ENCODE results near the gene RASSF8.
A peak's percentile ranks its signal among the peaks of the same experiment; 100 is the strongest.

The RASSF8 gene

GRCh38 chr12:26080911-26081310, 122.4 kb downstream of the RASSF8 start:
- Histone ChIP-seq H3K9me3 (no peaks in the 10 kb centered on the region), H3K27me3 (ENCODE audit: low read depth) (no peaks in the 10 kb centered on the region), H3K36me3 (replicated peaks) (no peaks in the 10 kb centered on the region), H3K4me3 (no peak overlapping the region), H3K4me1 (no peaks in the 10 kb centered on the region)
- in situ Hi-C loops (cut with MboI; ENCODE audit: low sequenced_read_pairs): no loop called here
- DNase-seq (ENCODE audit: low spot score in 2 of 2): no peak

- Histone ChIP-seq H3K4me3 (no peak overlapping the region), H3K4me1 (no peaks in the 10 kb centered on the region), H3K36me3 (replicated peaks) (no peaks in the 10 kb centered on the region), H3K9me3 (no peaks in the 10 kb centered on the region), H3K27me3 (ENCODE audit: low read depth) (no peaks in the 10 kb centered on the region)
- no peak for DNase-seq (ENCODE audit: low spot score in 2 of 2)
- in situ Hi-C loops (cut with MboI; ENCODE audit: low sequenced_read_pairs): no loop called here
Observed at GRCh38 chr12:26086936-26087335, 128.5 kb downstream of the RASSF8 start.

GRCh38 chr12:26088998-26089397, 130.5 kb downstream of the RASSF8 start:
- Histone ChIP-seq H3K27me3 (ENCODE audit: low read depth) (no peaks in the 10 kb centered on the region), H3K36me3 (replicated peaks) (no peaks in the 10 kb centered on the region), H3K4me3 (no peak overlapping the region), H3K4me1 (peaks cover 3% of the 10 kb centered on the region; the same call in 1 of the 2 replicates), H3K9me3 (no peaks in the 10 kb centered on the region)
- in situ Hi-C loops (cut with MboI; ENCODE audit: low sequenced_read_pairs): no loop called here
- no peak for DNase-seq (ENCODE audit: low spot score in 2 of 2)

- H3K4me3 ChIP-seq: no peak overlapping the region
- DNase-seq (ENCODE audit: low spot score in 2 of 2): no peak
- H3K9me3 ChIP-seq: no peaks in the 10 kb centered on the region
- H3K36me3 ChIP-seq (replicated peaks): no peaks in the 10 kb centered on the region
- H3K27me3 ChIP-seq (ENCODE audit: low read depth): no peaks in the 10 kb centered on the region
- H3K4me1 ChIP-seq: peaks cover 3% of the 10 kb centered on the region; the same call in 1 of the 2 replicates
- in situ Hi-C loops (cut with MboI; ENCODE audit: low sequenced_read_pairs): no loop called here
Observed at GRCh38 chr12:26090836-26091510, 132.5 kb downstream of the RASSF8 start.

- in situ Hi-C loops (cut with MboI; ENCODE audit: low sequenced_read_pairs): no loop called here
- Histone ChIP-seq H3K4me1 (peaks cover 3% of the 10 kb centered on the region; the same call in 1 of the 2 replicates), H3K9me3 (no peaks in the 10 kb centered on the region), H3K36me3 (replicated peaks) (no peaks in the 10 kb centered on the region), H3K4me3 (no peak overlapping the region), H3K27me3 (ENCODE audit: low read depth) (no peaks in the 10 kb centered on the region)
- DNase-seq (ENCODE audit: low spot score in 2 of 2): no peak
Observed at GRCh38 chr12:26091822-26092221, 133.3 kb downstream of the RASSF8 start.

- Histone ChIP-seq H3K36me3 (replicated peaks) (no peaks in the 10 kb centered on the region), H3K9me3 (no peaks in the 10 kb centered on the region), H3K27me3 (ENCODE audit: low read depth) (no peaks in the 10 kb centered on the region), H3K4me3 (no peak overlapping the region), H3K4me1 (peaks cover 3% of the 10 kb centered on the region; the same call in 1 of the 2 replicates)
- DNase-seq (ENCODE audit: low spot score in 2 of 2): no peak
- in situ Hi-C loops (cut with MboI; ENCODE audit: low sequenced_read_pairs): no loop called here
Observed at GRCh38 chr12:26092346-26093105, 134.0 kb downstream of the RASSF8 start.

- no peaks in the 10 kb centered on the region for H3K9me3 ChIP-seq
- in situ Hi-C loops (cut with MboI; ENCODE audit: low sequenced_read_pairs): no loop called here
- DNase-seq (ENCODE audit: low spot score in 2 of 2): no peak
- H3K4me1 ChIP-seq: peaks cover 3% of the 10 kb centered on the region; the same call in 1 of the 2 replicates
- no peaks in the 10 kb centered on the region for H3K36me3 ChIP-seq (replicated peaks)
- no peak overlapping the region for H3K4me3 ChIP-seq
- no peaks in the 10 kb centered on the region for H3K27me3 ChIP-seq (ENCODE audit: low read depth)
Observed at GRCh38 chr12:26095186-26095585, 136.7 kb downstream of the RASSF8 start.

GRCh38 chr12:26096036-26096435, 137.6 kb downstream of the RASSF8 start:
- DNase-seq (ENCODE audit: low spot score in 2 of 2): no peak
- H3K4me1 ChIP-seq: peaks cover 3% of the 10 kb centered on the region; the same call in 1 of the 2 replicates
- H3K27me3 ChIP-seq (ENCODE audit: low read depth): 0 out of 2 replicates have a peak, but pooled peaks cover 2% of the 10 kb centered on the region
- no peaks in the 10 kb centered on the region for H3K9me3 ChIP-seq
- H3K4me3 ChIP-seq: no peak overlapping the region
- in situ Hi-C loops (cut with MboI; ENCODE audit: low sequenced_read_pairs): no loop called here
- no peaks in the 10 kb centered on the region for H3K36me3 ChIP-seq (replicated peaks)

- Histone ChIP-seq H3K4me3 (no peak overlapping the region), H3K9me3 (no peaks in the 10 kb centered on the region), H3K4me1 (peaks cover 3% of the 10 kb centered on the region; the same call in 1 of the 2 replicates), H3K27me3 (ENCODE audit: low read depth) (0 out of 2 replicates have a peak, but pooled peaks cover 2% of the 10 kb centered on the region), H3K36me3 (replicated peaks) (no peaks in the 10 kb centered on the region)
- DNase-seq (ENCODE audit: low spot score in 2 of 2): peak; percentile 64 to 78
- in situ Hi-C loops (cut with MboI; ENCODE audit: low sequenced_read_pairs): no loop called here
Observed at GRCh38 chr12:26097046-26097878, 138.8 kb downstream of the RASSF8 start.

GRCh38 chr12:26100666-26101349, 142.3 kb downstream of the RASSF8 start:
- DNase-seq (ENCODE audit: low spot score in 2 of 2): no peak
- in situ Hi-C loops (cut with MboI; ENCODE audit: low sequenced_read_pairs): loop anchor here (25.0 kb wide), 1 partner anchor 536 kb away; no protein-coding TSS in a partner anchor
- Histone ChIP-seq H3K27me3 (ENCODE audit: low read depth) (0 out of 2 replicates have a peak, but pooled peaks cover 2% of the 10 kb centered on the region), H3K4me1 (no peaks in the 10 kb centered on the region), H3K9me3 (no peaks in the 10 kb centered on the region), H3K36me3 (replicated peaks) (no peaks in the 10 kb centered on the region), H3K4me3 (no peak overlapping the region)

GRCh38 chr12:26101350-26101734, 142.9 kb downstream of the RASSF8 start:
- 0 out of 2 replicates have a peak, but pooled peaks cover 2% of the 10 kb centered on the region for H3K27me3 ChIP-seq (ENCODE audit: low read depth)
- no peak for DNase-seq (ENCODE audit: low spot score in 2 of 2)
- in situ Hi-C loops (cut with MboI; ENCODE audit: low sequenced_read_pairs): loop anchor here (25.0 kb wide), 1 partner anchor 536 kb away; no protein-coding TSS in a partner anchor

GRCh38 chr12:26101763-26102162, 143.3 kb downstream of the RASSF8 start:
- no peak for DNase-seq (ENCODE audit: low spot score in 2 of 2)
- no peak overlapping the region for H3K4me3 ChIP-seq
- H3K27me3 ChIP-seq (ENCODE audit: low read depth): 0 out of 2 replicates have a peak, but pooled peaks cover 2% of the 10 kb centered on the region
- H3K36me3 ChIP-seq (replicated peaks): no peaks in the 10 kb centered on the region
- H3K4me1 ChIP-seq: no peaks in the 10 kb centered on the region
- H3K9me3 ChIP-seq: no peaks in the 10 kb centered on the region
- in situ Hi-C loops (cut with MboI; ENCODE audit: low sequenced_read_pairs): loop anchor here (25.0 kb wide), 1 partner anchor 536 kb away; no protein-coding TSS in a partner anchor

More at GRCh38 chr12:26101350-26101734, 142.9 kb downstream of the RASSF8 start:
- Histone ChIP-seq H3K4me1 (no peaks in the 10 kb centered on the region), H3K36me3 (replicated peaks) (no peaks in the 10 kb centered on the region), H3K4me3 (no peak overlapping the region), H3K9me3 (no peaks in the 10 kb centered on the region)

GRCh38 chr12:26102953-26103352, 144.5 kb downstream of the RASSF8 start:
- no peak overlapping the region for H3K4me3 ChIP-seq
- H3K36me3 ChIP-seq (replicated peaks): no peaks in the 10 kb centered on the region
- H3K9me3 ChIP-seq: no peaks in the 10 kb centered on the region
- no peaks in the 10 kb centered on the region for H3K4me1 ChIP-seq
- H3K27me3 ChIP-seq (ENCODE audit: low read depth): 0 out of 2 replicates have a peak, but pooled peaks cover 2% of the 10 kb centered on the region
- no peak for DNase-seq (ENCODE audit: low spot score in 2 of 2)
- in situ Hi-C loops (cut with MboI; ENCODE audit: low sequenced_read_pairs): loop anchor here (25.0 kb wide), 1 partner anchor 534 kb away; no protein-coding TSS in a partner anchor

Measured in HAP-1 (cell line).